Neural cell (in vitro differentiated cells): ENCODE results near the gene KANSL1L. TPM values are rescaled to one million over a fixed set of nuclear protein-coding genes. Genes with fewer than 3 reads are reported as not detected.

ENCODE experiments used
- H2AFZ ChIP-seq: fragments of 200-600, 300-800 bp; sonication (generic), shearing (Covaris generic); 2 replicates; pipeline ENCODE4 v1.6.0; 2014; ENCODE audit warnings: low read depth, mild to moderate bottlenecking, antibody characterized with exemption, low read length, moderate library complexity
- H3F3A ChIP-seq: fragments of 200-600 bp; shearing (Covaris generic); 2 replicates; pipeline ENCODE4 v1.6.1; 2016; ENCODE audit warnings: mild to moderate bottlenecking, moderate library complexity, mixed read lengths, antibody characterized with exemption, low read length; ENCODE audit not compliant: insufficient read depth, poor library complexity, severe bottlenecking
- H3K27ac ChIP-seq: fragments of 200-600, 300-800 bp; sonication (generic), shearing (Covaris generic); 2 replicates; pipeline ENCODE4 v1.5.1; 2014; ENCODE audit warnings: mild to moderate bottlenecking, low read length, moderate library complexity
- H3K27me3 ChIP-seq: fragments of 300-800, 200-600 bp; sonication (generic), shearing (Covaris generic); 2 replicates; pipeline ENCODE4 v1.6.0; 2014; ENCODE audit warnings: mild to moderate bottlenecking, low read depth, low read length, moderate library complexity; ENCODE audit not compliant: insufficient read depth
- H3K36me3 ChIP-seq: fragments of 300-800, 200-600 bp; sonication (generic), shearing (Covaris generic); 2 replicates; pipeline ENCODE4 v1.5.1; 2014; ENCODE audit warnings: mild to moderate bottlenecking, antibody characterized with exemption, low read length, moderate library complexity; ENCODE audit not compliant: insufficient read depth
- H3K4me2 ChIP-seq: fragments of 300-800, 200-600 bp; sonication (generic), shearing (Covaris generic); 2 replicates; pipeline ENCODE4 v1.6.0; 2014; ENCODE audit warnings: mild to moderate bottlenecking, low read length
- H3K4me3 ChIP-seq: fragments of 300-800, 200-600 bp; sonication (generic), shearing (Covaris generic); 2 replicates; pipeline ENCODE4 v1.5.1; 2014; ENCODE audit warnings: mild to moderate bottlenecking, low read length, moderate library complexity
- H3K79me2 ChIP-seq: fragments of 200-600 bp; shearing (Covaris generic); replicated peaks from 2 replicates; pipeline ENCODE4 v1.6.0; 2014; ENCODE audit warnings: mild to moderate bottlenecking, low read length, moderate library complexity; ENCODE audit not compliant: insufficient read depth
- H3K9ac ChIP-seq: fragments of 300-800, 200-600 bp; sonication (generic), shearing (Covaris generic); 2 replicates; pipeline ENCODE4 v1.6.1; 2016; ENCODE audit warnings: mild to moderate bottlenecking, low read length, mixed read lengths
- H3K9me2 ChIP-seq: fragments of 200-600 bp; shearing (Covaris generic); 2 replicates; pipeline ENCODE4 v1.6.1; 2016; ENCODE audit warnings: mild to moderate bottlenecking, low read length, mixed read lengths; ENCODE audit not compliant: insufficient read depth
- H3K9me3 ChIP-seq: fragments of 200-600, 300-800 bp; sonication (generic), shearing (Covaris generic); 2 replicates; pipeline ENCODE4 v1.6.1; 2016; ENCODE audit warnings: mild to moderate bottlenecking, mixed run types, low read length, moderate library complexity, mixed read lengths
- H4K20me1 ChIP-seq: fragments of 200-600 bp; shearing (Covaris generic); 2 replicates; pipeline ENCODE4 v1.6.1; 2016; ENCODE audit warnings: mild to moderate bottlenecking, mixed run types; ENCODE audit not compliant: insufficient read depth
- CTCF ChIP-seq: fragments of 450-650 bp; IDR thresholded peaks from 2 replicates; pipeline ENCODE4 v1.5.1; 2014; ENCODE audit warnings: antibody characterized with exemption, mild to moderate bottlenecking, moderate library complexity; ENCODE audit not compliant: poor library complexity, severe bottlenecking
- EP300 ChIP-seq: fragments of 450-650 bp; conservative IDR thresholded peaks from 2 replicates; pipeline ENCODE4 v1.6.1; 2014; ENCODE audit warnings: antibody characterized with exemption, mild to moderate bottlenecking, moderate library complexity; ENCODE audit not compliant: poor library complexity, severe bottlenecking
- EZH2 ChIP-seq: fragments of 200-600, 300-800 bp; shearing (Covaris generic), sonication (generic); IDR thresholded peaks from 2 replicates; pipeline ENCODE4 v1.6.1; 2014; ENCODE audit warnings: antibody characterized with exemption, low read length, borderline replicate concordance, mild to moderate bottlenecking; ENCODE audit not compliant: insufficient read depth, poor library complexity, severe bottlenecking
- MXI1 ChIP-seq: fragments of 450-650 bp; conservative IDR thresholded peaks from 2 replicates; pipeline ENCODE4 v1.6.1; 2014; ENCODE audit warnings: antibody characterized with exemption, mild to moderate bottlenecking; ENCODE audit not compliant: poor library complexity, severe bottlenecking
- POLR2AphosphoS5 ChIP-seq: IDR thresholded peaks from 2 replicates; pipeline ENCODE4 v1.6.1; 2012
- RAD21 ChIP-seq: fragments of 450-650 bp; conservative IDR thresholded peaks from 2 replicates; pipeline ENCODE4 v1.6.1; 2014; ENCODE audit warnings: antibody characterized with exemption, mild to moderate bottlenecking, moderate library complexity
- REST ChIP-seq: IDR thresholded peaks from 2 replicates; pipeline ENCODE4 v1.6.1; 2012; ENCODE audit warnings: borderline replicate concordance
- SMC3 ChIP-seq: fragments of 450-650 bp; conservative IDR thresholded peaks from 2 replicates; pipeline ENCODE4 v1.6.1; 2014; ENCODE audit warnings: antibody characterized with exemption, mild to moderate bottlenecking, moderate library complexity; ENCODE audit not compliant: poor library complexity
- TAF1 ChIP-seq: IDR thresholded peaks from 2 replicates; pipeline ENCODE4 v1.6.1; 2012; ENCODE audit warnings: low read depth
- polyA plus RNA-seq: library from polyadenylated mRNA; depleted of rRNA; stranded (reverse); fragments of >200 nt; gene quantifications from 2 replicates; pipeline ENCODE4 v1.2.3, GENCODE V29; 2014

Gene KANSL1L
- polyA plus RNA-seq, 1 donor from 2014 or later: 27.6 TPM

GRCh38 chr2:210170196-210170445 is 1.1 kb downstream of the KANSL1L start:
- H2AFZ ChIP-seq: peak overlapping the region; percentile 70
- H3K27ac ChIP-seq: peak overlapping the region; percentile 94
- peak overlapping the region; percentile 98 for H3K9ac ChIP-seq
- H3K27me3 ChIP-seq: no peaks in the 10 kb centered on the region
- H3F3A ChIP-seq: no peaks in the 10 kb centered on the region
- H3K9me2 ChIP-seq: no peaks in the 10 kb centered on the region
- peak overlapping the region; percentile 60 for H3K4me2 ChIP-seq
- no peaks in the 10 kb centered on the region for H3K9me3 ChIP-seq
- no peaks in the 10 kb centered on the region for H4K20me1 ChIP-seq
- H3K79me2 ChIP-seq: peaks cover 45% of the 10 kb centered on the region
- H3K4me3 ChIP-seq: peak overlapping the region; percentile 79
- TF ChIP-seq RAD21 (no peak), EZH2 (no peak), TAF1 (no peak), CTCF (no peak), EP300 (no peak), SMC3 (no peak), MXI1 (no peak), REST (no peak), POLR2AphosphoS5 (no peak)
- H3K36me3 ChIP-seq: no peaks in the 10 kb centered on the region

- Histone ChIP-seq H3K9ac (peak overlapping the region; percentile 98), H3K36me3 (no peaks in the 10 kb centered on the region), H4K20me1 (no peaks in the 10 kb centered on the region), H3K4me3 (peak overlapping the region; percentile 79), H3K27me3 (no peaks in the 10 kb centered on the region), H3K27ac (peak overlapping the region; percentile 94), H3K9me2 (no peaks in the 10 kb centered on the region), H3K79me2 (peaks cover 47% of the 10 kb centered on the region), H3K4me2 (peak overlapping the region; percentile 60), H3K9me3 (no peaks in the 10 kb centered on the region), H2AFZ (peak overlapping the region; percentile 70), H3F3A (no peaks in the 10 kb centered on the region)
- TF ChIP-seq SMC3: no peak
- TF ChIP-seq MXI1: no peak
- no peak for TF ChIP-seq EP300
- TF ChIP-seq POLR2AphosphoS5: no peak
- no peak for TF ChIP-seq TAF1
- TF ChIP-seq RAD21: no peak
- no peak for TF ChIP-seq CTCF
Measured at GRCh38 chr2:210169516-210170195, 1.6 kb downstream of the KANSL1L start.
